Neural cell (in vitro differentiated cells): ENCODE measurements around the gene BCO2. TPM values are rescaled to one million over a fixed set of nuclear protein-coding genes. Genes with fewer than 3 reads are reported as not detected.

Experiments
- H2AFZ ChIP-seq: fragments of 200-600, 300-800 bp; sonication (generic), shearing (Covaris generic); 2 replicates; pipeline ENCODE4 v1.6.0; 2014; ENCODE audit warnings: low read depth, mild to moderate bottlenecking, antibody characterized with exemption, low read length, moderate library complexity
- H3F3A ChIP-seq: fragments of 200-600 bp; shearing (Covaris generic); 2 replicates; pipeline ENCODE4 v1.6.1; 2016; ENCODE audit warnings: mild to moderate bottlenecking, moderate library complexity, mixed read lengths, antibody characterized with exemption, low read length; ENCODE audit not compliant: insufficient read depth, poor library complexity, severe bottlenecking
- H3K27ac ChIP-seq: fragments of 200-600, 300-800 bp; sonication (generic), shearing (Covaris generic); 2 replicates; pipeline ENCODE4 v1.5.1; 2014; ENCODE audit warnings: mild to moderate bottlenecking, low read length, moderate library complexity
- H3K27me3 ChIP-seq: fragments of 300-800, 200-600 bp; sonication (generic), shearing (Covaris generic); 2 replicates; pipeline ENCODE4 v1.6.0; 2014; ENCODE audit warnings: mild to moderate bottlenecking, low read depth, low read length, moderate library complexity; ENCODE audit not compliant: insufficient read depth
- H3K36me3 ChIP-seq: fragments of 300-800, 200-600 bp; sonication (generic), shearing (Covaris generic); 2 replicates; pipeline ENCODE4 v1.5.1; 2014; ENCODE audit warnings: mild to moderate bottlenecking, antibody characterized with exemption, low read length, moderate library complexity; ENCODE audit not compliant: insufficient read depth
- H3K4me2 ChIP-seq: fragments of 300-800, 200-600 bp; sonication (generic), shearing (Covaris generic); 2 replicates; pipeline ENCODE4 v1.6.0; 2014; ENCODE audit warnings: mild to moderate bottlenecking, low read length
- H3K4me3 ChIP-seq: fragments of 300-800, 200-600 bp; sonication (generic), shearing (Covaris generic); 2 replicates; pipeline ENCODE4 v1.5.1; 2014; ENCODE audit warnings: mild to moderate bottlenecking, low read length, moderate library complexity
- H3K79me2 ChIP-seq: fragments of 200-600 bp; shearing (Covaris generic); replicated peaks from 2 replicates; pipeline ENCODE4 v1.6.0; 2014; ENCODE audit warnings: mild to moderate bottlenecking, low read length, moderate library complexity; ENCODE audit not compliant: insufficient read depth
- H3K9ac ChIP-seq: fragments of 300-800, 200-600 bp; sonication (generic), shearing (Covaris generic); 2 replicates; pipeline ENCODE4 v1.6.1; 2016; ENCODE audit warnings: mild to moderate bottlenecking, low read length, mixed read lengths
- H3K9me2 ChIP-seq: fragments of 200-600 bp; shearing (Covaris generic); 2 replicates; pipeline ENCODE4 v1.6.1; 2016; ENCODE audit warnings: mild to moderate bottlenecking, low read length, mixed read lengths; ENCODE audit not compliant: insufficient read depth
- H3K9me3 ChIP-seq: fragments of 200-600, 300-800 bp; sonication (generic), shearing (Covaris generic); 2 replicates; pipeline ENCODE4 v1.6.1; 2016; ENCODE audit warnings: mild to moderate bottlenecking, mixed run types, low read length, moderate library complexity, mixed read lengths
- H4K20me1 ChIP-seq: fragments of 200-600 bp; shearing (Covaris generic); 2 replicates; pipeline ENCODE4 v1.6.1; 2016; ENCODE audit warnings: mild to moderate bottlenecking, mixed run types; ENCODE audit not compliant: insufficient read depth
- EP300 ChIP-seq: fragments of 450-650 bp; conservative IDR thresholded peaks from 2 replicates; pipeline ENCODE4 v1.6.1; 2014; ENCODE audit warnings: antibody characterized with exemption, mild to moderate bottlenecking, moderate library complexity; ENCODE audit not compliant: poor library complexity, severe bottlenecking
- EZH2 ChIP-seq: fragments of 200-600, 300-800 bp; shearing (Covaris generic), sonication (generic); IDR thresholded peaks from 2 replicates; pipeline ENCODE4 v1.6.1; 2014; ENCODE audit warnings: antibody characterized with exemption, low read length, borderline replicate concordance, mild to moderate bottlenecking; ENCODE audit not compliant: insufficient read depth, poor library complexity, severe bottlenecking
- MXI1 ChIP-seq: fragments of 450-650 bp; conservative IDR thresholded peaks from 2 replicates; pipeline ENCODE4 v1.6.1; 2014; ENCODE audit warnings: antibody characterized with exemption, mild to moderate bottlenecking; ENCODE audit not compliant: poor library complexity, severe bottlenecking
- POLR2AphosphoS5 ChIP-seq: IDR thresholded peaks from 2 replicates; pipeline ENCODE4 v1.6.1; 2012
- RAD21 ChIP-seq: fragments of 450-650 bp; conservative IDR thresholded peaks from 2 replicates; pipeline ENCODE4 v1.6.1; 2014; ENCODE audit warnings: antibody characterized with exemption, mild to moderate bottlenecking, moderate library complexity
- SMC3 ChIP-seq: fragments of 450-650 bp; conservative IDR thresholded peaks from 2 replicates; pipeline ENCODE4 v1.6.1; 2014; ENCODE audit warnings: antibody characterized with exemption, mild to moderate bottlenecking, moderate library complexity; ENCODE audit not compliant: poor library complexity
- TAF1 ChIP-seq: IDR thresholded peaks from 2 replicates; pipeline ENCODE4 v1.6.1; 2012; ENCODE audit warnings: low read depth
- polyA plus RNA-seq: library from polyadenylated mRNA; depleted of rRNA; stranded (reverse); fragments of >200 nt; gene quantifications from 2 replicates; pipeline ENCODE4 v1.2.3, GENCODE V29; 2014
- TF ChIP-seq, protein P1 (sequence below): fragments of 450-650 bp; IDR thresholded peaks from 2 replicates; pipeline ENCODE4 v1.5.1; 2014; ENCODE audit warnings: antibody characterized with exemption, mild to moderate bottlenecking, moderate library complexity; ENCODE audit not compliant: poor library complexity, severe bottlenecking
- TF ChIP-seq, protein P2 (sequence below): IDR thresholded peaks from 2 replicates; pipeline ENCODE4 v1.6.1; 2012; ENCODE audit warnings: borderline replicate concordance

BCO2 gene
- polyA plus RNA-seq, 1 donor from 2014 or later, result 7.4 TPM

DNA sequence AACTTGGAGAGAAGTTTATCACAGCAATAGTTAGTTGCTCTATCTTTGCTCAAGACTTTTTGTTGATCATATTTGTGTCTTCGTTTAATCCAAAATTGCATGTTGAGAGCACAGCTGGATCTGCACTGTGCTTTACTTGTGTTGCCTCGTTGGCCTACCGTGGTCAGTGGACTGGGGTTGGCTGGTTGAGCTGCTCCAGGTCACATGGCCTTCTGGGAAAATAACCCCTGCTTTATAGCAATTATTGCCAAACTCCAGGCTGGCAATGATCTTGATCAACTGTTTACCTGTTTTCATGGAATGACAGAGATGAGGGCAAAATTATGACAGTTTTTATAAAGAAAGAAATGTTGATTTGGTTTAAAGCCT is 91.1 kb downstream of the BCO2 start:
- Histone ChIP-seq H2AFZ (no peak overlapping the region), H3F3A (no peaks in the 10 kb centered on the region), H3K9ac (no peak overlapping the region), H4K20me1 (no peaks in the 10 kb centered on the region), H3K36me3 (no peaks in the 10 kb centered on the region), H3K9me3 (no peaks in the 10 kb centered on the region), H3K27ac (no peak overlapping the region), H3K79me2 (no peaks in the 10 kb centered on the region), H3K4me3 (no peak overlapping the region), H3K4me2 (no peak overlapping the region), H3K9me2 (no peaks in the 10 kb centered on the region), H3K27me3 (no peaks in the 10 kb centered on the region)
- TF ChIP-seq, protein P1, sequence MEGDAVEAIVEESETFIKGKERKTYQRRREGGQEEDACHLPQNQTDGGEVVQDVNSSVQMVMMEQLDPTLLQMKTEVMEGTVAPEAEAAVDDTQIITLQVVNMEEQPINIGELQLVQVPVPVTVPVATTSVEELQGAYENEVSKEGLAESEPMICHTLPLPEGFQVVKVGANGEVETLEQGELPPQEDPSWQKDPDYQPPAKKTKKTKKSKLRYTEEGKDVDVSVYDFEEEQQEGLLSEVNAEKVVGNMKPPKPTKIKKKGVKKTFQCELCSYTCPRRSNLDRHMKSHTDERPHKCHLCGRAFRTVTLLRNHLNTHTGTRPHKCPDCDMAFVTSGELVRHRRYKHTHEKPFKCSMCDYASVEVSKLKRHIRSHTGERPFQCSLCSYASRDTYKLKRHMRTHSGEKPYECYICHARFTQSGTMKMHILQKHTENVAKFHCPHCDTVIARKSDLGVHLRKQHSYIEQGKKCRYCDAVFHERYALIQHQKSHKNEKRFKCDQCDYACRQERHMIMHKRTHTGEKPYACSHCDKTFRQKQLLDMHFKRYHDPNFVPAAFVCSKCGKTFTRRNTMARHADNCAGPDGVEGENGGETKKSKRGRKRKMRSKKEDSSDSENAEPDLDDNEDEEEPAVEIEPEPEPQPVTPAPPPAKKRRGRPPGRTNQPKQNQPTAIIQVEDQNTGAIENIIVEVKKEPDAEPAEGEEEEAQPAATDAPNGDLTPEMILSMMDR, result no peak
- no peak for TF ChIP-seq POLR2AphosphoS5
- no peak for TF ChIP-seq EZH2
- no peak for TF ChIP-seq MXI1

DNA sequence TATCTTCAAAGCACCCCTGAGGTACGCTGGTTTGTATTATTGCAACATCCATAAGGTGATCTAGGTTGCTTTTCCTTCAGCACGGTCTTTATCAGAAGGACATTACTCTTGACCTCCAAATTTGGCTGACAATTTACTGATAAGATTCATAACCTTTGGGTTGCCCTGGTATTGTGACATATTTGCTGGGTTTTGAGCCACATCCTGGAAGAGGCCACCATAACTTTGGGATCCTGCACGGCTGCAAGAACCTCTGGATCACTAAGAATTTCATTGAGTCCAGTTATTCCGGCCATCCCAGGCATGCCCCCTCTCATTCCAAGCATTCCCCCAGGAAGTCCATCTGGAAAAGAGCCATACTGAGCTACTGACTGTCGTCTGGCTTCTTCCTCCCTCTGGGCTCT is 91.9 kb downstream of the BCO2 start:
- H2AFZ ChIP-seq, result no peak overlapping the region
- H3K9me2 ChIP-seq, result no peaks in the 10 kb centered on the region
- H3K27me3 ChIP-seq, result no peaks in the 10 kb centered on the region
- H4K20me1 ChIP-seq, result no peaks in the 10 kb centered on the region
- H3K4me2 ChIP-seq, result no peak overlapping the region
- no peaks in the 10 kb centered on the region for H3F3A ChIP-seq
- no peaks in the 10 kb centered on the region for H3K9me3 ChIP-seq
- H3K79me2 ChIP-seq, result no peaks in the 10 kb centered on the region
- no peak for TF ChIP-seq SMC3
- no peak for TF ChIP-seq EZH2
- TF ChIP-seq, protein P2, sequence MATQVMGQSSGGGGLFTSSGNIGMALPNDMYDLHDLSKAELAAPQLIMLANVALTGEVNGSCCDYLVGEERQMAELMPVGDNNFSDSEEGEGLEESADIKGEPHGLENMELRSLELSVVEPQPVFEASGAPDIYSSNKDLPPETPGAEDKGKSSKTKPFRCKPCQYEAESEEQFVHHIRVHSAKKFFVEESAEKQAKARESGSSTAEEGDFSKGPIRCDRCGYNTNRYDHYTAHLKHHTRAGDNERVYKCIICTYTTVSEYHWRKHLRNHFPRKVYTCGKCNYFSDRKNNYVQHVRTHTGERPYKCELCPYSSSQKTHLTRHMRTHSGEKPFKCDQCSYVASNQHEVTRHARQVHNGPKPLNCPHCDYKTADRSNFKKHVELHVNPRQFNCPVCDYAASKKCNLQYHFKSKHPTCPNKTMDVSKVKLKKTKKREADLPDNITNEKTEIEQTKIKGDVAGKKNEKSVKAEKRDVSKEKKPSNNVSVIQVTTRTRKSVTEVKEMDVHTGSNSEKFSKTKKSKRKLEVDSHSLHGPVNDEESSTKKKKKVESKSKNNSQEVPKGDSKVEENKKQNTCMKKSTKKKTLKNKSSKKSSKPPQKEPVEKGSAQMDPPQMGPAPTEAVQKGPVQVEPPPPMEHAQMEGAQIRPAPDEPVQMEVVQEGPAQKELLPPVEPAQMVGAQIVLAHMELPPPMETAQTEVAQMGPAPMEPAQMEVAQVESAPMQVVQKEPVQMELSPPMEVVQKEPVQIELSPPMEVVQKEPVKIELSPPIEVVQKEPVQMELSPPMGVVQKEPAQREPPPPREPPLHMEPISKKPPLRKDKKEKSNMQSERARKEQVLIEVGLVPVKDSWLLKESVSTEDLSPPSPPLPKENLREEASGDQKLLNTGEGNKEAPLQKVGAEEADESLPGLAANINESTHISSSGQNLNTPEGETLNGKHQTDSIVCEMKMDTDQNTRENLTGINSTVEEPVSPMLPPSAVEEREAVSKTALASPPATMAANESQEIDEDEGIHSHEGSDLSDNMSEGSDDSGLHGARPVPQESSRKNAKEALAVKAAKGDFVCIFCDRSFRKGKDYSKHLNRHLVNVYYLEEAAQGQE, result no peak
- TF ChIP-seq EP300, result no peak
- TF ChIP-seq MXI1, result no peak
- TF ChIP-seq TAF1, result no peak
- TF ChIP-seq RAD21, result no peak
- TF ChIP-seq, protein P1, result no peak
- no peak for TF ChIP-seq POLR2AphosphoS5
- H3K36me3 ChIP-seq, result no peaks in the 10 kb centered on the region
- H3K9ac ChIP-seq, result no peak overlapping the region
- no peak overlapping the region for H3K4me3 ChIP-seq
- H3K27ac ChIP-seq, result no peak overlapping the region
